Activated T-helper 2 cell treated with anti-CD3 and anti-CD28 coated beads, Interferon-gamma antibody, Interleukin-2, Interleukin-4, amounts not matched to agents 10 μg/mL and 5 μg/mL and 100 μg/mL, durations not matched to agents 14 hours and 24 hours and 36 hours (primary cell): ENCODE measurements around the gene CCL2. TPM values are rescaled to one million over a fixed set of nuclear protein-coding genes. Genes with fewer than 3 reads are reported as not detected.

Experiments
- DNase-seq: peaks from one replicate; pipeline ENCODE4 v3.0.0; 2021; ENCODE audit warnings: low spot score
- H3K27ac Mint-ChIP-seq: one replicate; pipeline ENCODE4 v1.8.0; 2021; ENCODE audit warnings: mixed read lengths
- H3K27me3 Mint-ChIP-seq: one replicate; pipeline ENCODE4 v1.8.0; 2021; ENCODE audit warnings: low read depth, mixed read lengths
- H3K36me3 Mint-ChIP-seq: one replicate; pipeline ENCODE4 v1.8.0; 2021; ENCODE audit warnings: low read depth, mixed read lengths
- H3K4me1 Mint-ChIP-seq: one replicate; pipeline ENCODE4 v1.8.0; 2021; ENCODE audit warnings: low read depth, mixed read lengths
- H3K4me3 Mint-ChIP-seq: one replicate; pipeline ENCODE4 v1.8.0; 2021; ENCODE audit warnings: low read depth, mild to moderate bottlenecking, moderate library complexity, mixed read lengths
- H3K9me3 Mint-ChIP-seq: one replicate; pipeline ENCODE4 v1.8.0; 2021; ENCODE audit warnings: mixed read lengths
- intact Hi-C: fragments of 100-400 bp; cut with micrococcal nuclease; formaldehyde crosslinking; loops from one replicate; pipeline ENCODE4 v1.15.1; 2023
- total RNA-seq: library from RNA; stranded (reverse); gene quantifications from 2 replicates; pipeline ENCODE4 v1.2.3, GENCODE V29; 2022

Gene CCL2
- total RNA-seq, 1 donor from 2014 or later: not detected

- Mint-ChIP-seq H3K36me3 (no peaks in the 10 kb centered on the region), H3K27me3 (peaks cover 9% of the 10 kb centered on the region), H3K27ac (no peak overlapping the region), H3K9me3 (no peaks in the 10 kb centered on the region), H3K4me3 (no peak overlapping the region), H3K4me1 (no peaks in the 10 kb centered on the region)
- intact Hi-C loops: no loop called here
- DNase-seq: no peak
Measured at GRCh38 chr17:34245351-34245905, 9.7 kb upstream of the CCL2 start.

GRCh38 chr17:34246446-34246845 lies 8.6 kb upstream of the CCL2 start:
- no peak overlapping the region for H3K27ac Mint-ChIP-seq
- H3K4me3 Mint-ChIP-seq: no peak overlapping the region
- H3K9me3 Mint-ChIP-seq: no peaks in the 10 kb centered on the region
- intact Hi-C loops: no loop called here
- no peaks in the 10 kb centered on the region for H3K4me1 Mint-ChIP-seq
- H3K36me3 Mint-ChIP-seq: no peaks in the 10 kb centered on the region
- peaks cover 11% of the 10 kb centered on the region for H3K27me3 Mint-ChIP-seq
- DNase-seq: no peak

GRCh38 chr17:34246881-34247280 lies 8.2 kb upstream of the CCL2 start:
- Mint-ChIP-seq H3K36me3 (no peaks in the 10 kb centered on the region), H3K4me1 (no peaks in the 10 kb centered on the region), H3K27me3 (peaks cover 10% of the 10 kb centered on the region), H3K27ac (no peak overlapping the region), H3K9me3 (no peaks in the 10 kb centered on the region), H3K4me3 (no peak overlapping the region)
- no peak for DNase-seq
- intact Hi-C loops: no loop called here

- intact Hi-C loops: no loop called here
- DNase-seq: no peak
- H3K36me3 Mint-ChIP-seq: no peaks in the 10 kb centered on the region
- peaks cover 4% of the 10 kb centered on the region for H3K4me1 Mint-ChIP-seq
- no peak overlapping the region for H3K27ac Mint-ChIP-seq
- peaks cover 16% of the 10 kb centered on the region for H3K27me3 Mint-ChIP-seq
- no peaks in the 10 kb centered on the region for H3K9me3 Mint-ChIP-seq
- no peak overlapping the region for H3K4me3 Mint-ChIP-seq
Measured at GRCh38 chr17:34248511-34249024, 6.5 kb upstream of the CCL2 start.

GRCh38 chr17:34249061-34249460 lies 6.0 kb upstream of the CCL2 start:
- no peak for DNase-seq
- no peak overlapping the region for H3K4me3 Mint-ChIP-seq
- H3K36me3 Mint-ChIP-seq: no peaks in the 10 kb centered on the region
- no peak overlapping the region for H3K27ac Mint-ChIP-seq
- intact Hi-C loops: no loop called here
- H3K4me1 Mint-ChIP-seq: peaks cover 4% of the 10 kb centered on the region
- H3K9me3 Mint-ChIP-seq: no peaks in the 10 kb centered on the region
- peaks cover 20% of the 10 kb centered on the region for H3K27me3 Mint-ChIP-seq

- no peak overlapping the region for H3K27ac Mint-ChIP-seq
- no peak overlapping the region for H3K4me3 Mint-ChIP-seq
- H3K27me3 Mint-ChIP-seq: peaks cover 23% of the 10 kb centered on the region
- H3K36me3 Mint-ChIP-seq: no peaks in the 10 kb centered on the region
- DNase-seq: no peak
- H3K9me3 Mint-ChIP-seq: no peaks in the 10 kb centered on the region
- intact Hi-C loops: no loop called here
- H3K4me1 Mint-ChIP-seq: peaks cover 4% of the 10 kb centered on the region
Measured at GRCh38 chr17:34249478-34249877, 5.6 kb upstream of the CCL2 start.

- intact Hi-C loops: loop anchor here (5.0 kb wide), 1 partner anchor 49 kb away; no protein-coding TSS in a partner anchor
- Mint-ChIP-seq H3K27ac (no peak overlapping the region), H3K27me3 (peaks cover 35% of the 10 kb centered on the region), H3K4me3 (no peak overlapping the region), H3K36me3 (no peaks in the 10 kb centered on the region), H3K9me3 (no peaks in the 10 kb centered on the region), H3K4me1 (peaks cover 4% of the 10 kb centered on the region)
- no peak for DNase-seq
Measured at GRCh38 chr17:34251186-34251585, 3.9 kb upstream of the CCL2 start.

- DNase-seq: no peak
- H3K36me3 Mint-ChIP-seq: no peaks in the 10 kb centered on the region
- no peak overlapping the region for H3K4me3 Mint-ChIP-seq
- H3K4me1 Mint-ChIP-seq: peaks cover 4% of the 10 kb centered on the region
- no peaks in the 10 kb centered on the region for H3K9me3 Mint-ChIP-seq
- peaks cover 38% of the 10 kb centered on the region for H3K27me3 Mint-ChIP-seq
- no peak overlapping the region for H3K27ac Mint-ChIP-seq
- intact Hi-C loops: loop anchor here (5.0 kb wide), 1 partner anchor 50 kb away; no protein-coding TSS in a partner anchor
Measured at GRCh38 chr17:34252095-34252443, 3.0 kb upstream of the CCL2 start.

GRCh38 chr17:34252444-34253138 lies 2.5 kb upstream of the CCL2 start:
- peaks cover 4% of the 10 kb centered on the region for H3K4me1 Mint-ChIP-seq
- no peaks in the 10 kb centered on the region for H3K36me3 Mint-ChIP-seq
- intact Hi-C loops: loop anchor here (5.0 kb wide), 1 partner anchor 50 kb away; no protein-coding TSS in a partner anchor
- no peak overlapping the region for H3K4me3 Mint-ChIP-seq
- H3K27me3 Mint-ChIP-seq: peaks cover 42% of the 10 kb centered on the region
- no peak overlapping the region for H3K27ac Mint-ChIP-seq
- DNase-seq: no peak
- H3K9me3 Mint-ChIP-seq: no peaks in the 10 kb centered on the region

- Mint-ChIP-seq H3K4me1 (peaks cover 4% of the 10 kb centered on the region), H3K27ac (no peak overlapping the region), H3K4me3 (no peak overlapping the region), H3K9me3 (no peaks in the 10 kb centered on the region), H3K27me3 (peaks cover 48% of the 10 kb centered on the region), H3K36me3 (no peaks in the 10 kb centered on the region)
- intact Hi-C loops: loop anchor here (5.0 kb wide), 1 partner anchor 51 kb away; no protein-coding TSS in a partner anchor
- no peak for DNase-seq
Measured at GRCh38 chr17:34253139-34253525, 2.0 kb upstream of the CCL2 start.

GRCh38 chr17:34254146-34254545 lies 939 bp upstream of the CCL2 start:
- no peaks in the 10 kb centered on the region for H3K36me3 Mint-ChIP-seq
- H3K4me3 Mint-ChIP-seq: no peak overlapping the region
- H3K27me3 Mint-ChIP-seq: peaks cover 49% of the 10 kb centered on the region
- no peak for DNase-seq
- intact Hi-C loops: loop anchor here (5.0 kb wide), 1 partner anchor 52 kb away; no protein-coding TSS in a partner anchor
- peaks cover 4% of the 10 kb centered on the region for H3K4me1 Mint-ChIP-seq
- no peak overlapping the region for H3K27ac Mint-ChIP-seq
- H3K9me3 Mint-ChIP-seq: no peaks in the 10 kb centered on the region

- Mint-ChIP-seq H3K36me3 (no peaks in the 10 kb centered on the region), H3K9me3 (no peaks in the 10 kb centered on the region), H3K4me1 (peaks cover 4% of the 10 kb centered on the region), H3K27ac (no peak overlapping the region), H3K27me3 (peaks cover 51% of the 10 kb centered on the region), H3K4me3 (no peak overlapping the region)
- DNase-seq: no peak
- intact Hi-C loops: no loop called here
Measured at GRCh38 chr17:34255381-34255732, 272 bp downstream of the CCL2 start.

GRCh38 chr17:34255841-34256240 lies 756 bp downstream of the CCL2 start:
- H3K36me3 Mint-ChIP-seq: no peaks in the 10 kb centered on the region
- H3K27ac Mint-ChIP-seq: no peak overlapping the region
- peaks cover 55% of the 10 kb centered on the region for H3K27me3 Mint-ChIP-seq
- H3K4me3 Mint-ChIP-seq: no peak overlapping the region
- no peaks in the 10 kb centered on the region for H3K9me3 Mint-ChIP-seq
- DNase-seq: no peak
- intact Hi-C loops: no loop called here
- peaks cover 4% of the 10 kb centered on the region for H3K4me1 Mint-ChIP-seq
